T-cell (primary cell): ENCODE measurements around the gene BCAS3. TPM values are rescaled to one million over a fixed set of nuclear protein-coding genes. Genes with fewer than 3 reads are reported as not detected.
"Not testable (repeated sequence)": the region's sequence is repeated elsewhere in the genome, so short reads cannot be mapped to it uniquely, and the experiment has no call there.

Experiments used
- ATAC-seq, 4 experiments: fragments of 200-7000 bp in 3 of 4; fragments of 150-1000 bp in 1 of 4; cut with Tn5 transposase; replicated peaks in 1 of 4; 1 replicate in 3 of 4; 2 replicates in 1 of 4; pipeline ENCODE4 v1.10.0; 2021; ENCODE audit warnings: moderate library complexity in 3 of 4, mild to moderate bottlenecking in 2 of 4, moderate number of reproducible peaks in 1 of 4
- CTCF ChIA-PET, 2 donors: fragments of 300-600 bp; sonication (Branson Sonifier 250); formaldehyde crosslinking; loops; one replicate each; lab custom pipeline; 2022; ENCODE audit warnings: antibody characterized with exemption in 2 of 2; lab: Charles Lee
- POLR2A ChIA-PET, 2 donors: fragments of 300-600 bp; sonication (Branson Sonifier 250); formaldehyde crosslinking; loops; one replicate each; lab custom pipeline; 2022; ENCODE audit warnings: antibody characterized with exemption in 2 of 2; lab: Charles Lee
- DNase-seq, 35 experiments: peaks; one replicate each; pipeline versions ENCODE4 v3.0.0 to v3.0.0-alpha.2; 2013 to 2023
- H3K27ac ChIP-seq: one replicate; pipeline ENCODE4 v1.5.1; 2013; ENCODE audit warnings: low read length
- H3K27me3 ChIP-seq, 2 experiments: replicated peaks in 1 of 2; 1 replicate in 1 of 2; 2 replicates in 1 of 2; pipeline versions ENCODE4 v1.6.1 to v1.7.0; 2013; ENCODE audit warnings: low read length in 1 of 2, mixed read lengths in 1 of 2; ENCODE audit not compliant: control insufficient read depth in 2 of 2, insufficient read depth in 2 of 2; ENCODE audit errors: extremely low read depth in 1 of 2
- H3K36me3 ChIP-seq, 2 donors: 1 replicate in 1 of 2; 2 replicates in 1 of 2; pipeline versions ENCODE4 v1.6.1 to v1.7.0; 2013; ENCODE audit warnings: low read length in 1 of 2; ENCODE audit not compliant: control insufficient read depth in 2 of 2, insufficient read depth in 1 of 2; ENCODE audit errors: extremely low read depth in 1 of 2
- H3K4me1 ChIP-seq, 2 experiments: 1 replicate in 1 of 2; 2 replicates in 1 of 2; pipeline versions ENCODE4 v1.6.1 to v1.7.0; 2013; ENCODE audit warnings: low read length in 2 of 2, mixed read lengths in 1 of 2; ENCODE audit not compliant: insufficient read depth in 2 of 2, control insufficient read depth in 1 of 2; ENCODE audit errors: extremely low read depth in 1 of 2
- H3K4me3 ChIP-seq, 2 donors: 1 replicate in 1 of 2; 2 replicates in 1 of 2; pipeline versions ENCODE4 v1.5.1 to v1.7.0; 2013; ENCODE audit warnings: mild to moderate bottlenecking in 2 of 2, low read length in 1 of 2, moderate library complexity in 1 of 2; ENCODE audit not compliant: control insufficient read depth in 1 of 2; ENCODE audit errors: extremely low read depth in 1 of 2
- H3K9me3 ChIP-seq: 2 replicates; pipeline ENCODE4 v1.7.0; 2013
- H3K27ac Mint-ChIP-seq, 2 donors: one replicate each; pipeline ENCODE4 v1.8.0; 2020 to 2021; ENCODE audit warnings: mild to moderate bottlenecking in 2 of 2, mixed read lengths in 2 of 2
- H3K27me3 Mint-ChIP-seq, 2 donors: one replicate each; pipeline ENCODE4 v1.8.0; 2021 to 2022; ENCODE audit warnings: mixed read lengths in 2 of 2
- H3K36me3 Mint-ChIP-seq: one replicate; pipeline ENCODE4 v1.8.0; 2021; ENCODE audit warnings: mixed read lengths
- H3K4me1 Mint-ChIP-seq, 3 donors: one replicate each; pipeline ENCODE4 v1.8.0; 2020 to 2022; ENCODE audit warnings: mixed read lengths in 3 of 3, mild to moderate bottlenecking in 1 of 3
- H3K4me3 Mint-ChIP-seq, 3 donors: one replicate each; pipeline ENCODE4 v1.8.0; 2020 to 2022; ENCODE audit warnings: mild to moderate bottlenecking in 3 of 3, mixed read lengths in 3 of 3, moderate library complexity in 3 of 3
- H3K9me3 Mint-ChIP-seq, 3 donors: one replicate each; pipeline ENCODE4 v1.8.0; 2020 to 2022; ENCODE audit warnings: mixed read lengths in 3 of 3
- WGBS: methylation state at CpG from one replicate; pipeline ENCODE4 v1.1.5; 2013; ENCODE audit warnings: missing lambda C conversion rate; ENCODE audit not compliant: insufficient coverage; 5-methylcytosine and 5-hydroxymethylcytosine counted together
- total RNA-seq, 35 experiments: library from RNA in 6 of 35; stranded (reverse) in 6 of 35; fragments of 120-200 nt in 1 of 35; gene quantifications; one replicate each; pipeline versions ENCODE4 v1.2.1 to v1.2.4 and lab custom pipeline; 2013 to 2026

The BCAS3 gene
- total RNA-seq, 5 donors from 2014 or later (not counting 1 experiment from before 2014, with no cell fraction given): 33.8 to 57.8 (median 38.1) TPM

DNA sequence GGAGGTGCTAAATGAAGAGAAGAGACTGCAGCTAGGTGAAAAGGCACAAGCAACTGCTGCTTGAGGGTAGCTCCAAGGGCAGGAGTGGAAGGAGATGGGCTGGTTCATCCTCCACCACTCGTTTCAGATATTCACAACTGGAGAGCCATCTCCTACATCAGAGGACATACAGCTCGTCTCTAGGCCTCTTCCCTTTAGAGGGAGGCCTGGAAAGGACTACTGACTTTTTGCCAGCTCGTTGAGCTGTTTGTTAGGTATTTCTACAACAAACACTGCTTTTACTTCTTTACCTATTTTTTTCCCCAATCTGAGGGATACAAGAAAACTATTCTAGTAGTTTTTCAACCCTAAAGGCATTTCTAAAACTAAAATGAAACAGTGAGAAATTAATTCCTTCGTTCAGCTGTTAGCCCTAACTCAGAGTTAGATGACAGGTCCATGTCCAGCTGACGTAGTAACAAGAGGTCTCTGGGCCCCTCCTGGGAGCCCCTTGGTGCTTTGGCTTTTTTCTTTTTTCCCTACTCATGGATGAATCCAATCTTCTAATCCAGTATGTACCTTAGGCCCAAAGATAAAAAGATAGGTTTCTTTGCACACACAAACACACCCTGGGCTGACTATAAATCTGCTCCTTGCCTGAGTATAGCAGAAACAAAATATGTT, 674.2 kb downstream of the BCAS3 start:
- ChIA-PET POLR2A (no interaction called here), CTCF (interaction anchor here in 1 of 2 donors (0.5 kb wide), 1 partner anchor 211 kb away, joined by 3 read pairs; no protein-coding TSS in a partner anchor)
- Histone ChIP-seq H3K4me3 (no peak overlapping the region), H3K4me1 (no peaks in the 10 kb centered on the region), H3K36me3 (no peaks in the 10 kb centered on the region), H3K27ac (no peak overlapping the region), H3K27me3 (no peaks in the 10 kb centered on the region), H3K9me3 (no peaks in the 10 kb centered on the region)
- DNase-seq: no peak
- Mint-ChIP-seq H3K4me3 (no peak overlapping the region), H3K36me3 (no peaks in the 10 kb centered on the region), H3K27me3 (no peaks in the 10 kb centered on the region), H3K9me3 (no peaks in the 10 kb centered on the region), H3K27ac (no peak overlapping the region), H3K4me1 (no peaks in the 10 kb centered on the region)
- WGBS: 89% methylated on average over 3 of the region's 5 CpGs
- no peak for ATAC-seq

DNA sequence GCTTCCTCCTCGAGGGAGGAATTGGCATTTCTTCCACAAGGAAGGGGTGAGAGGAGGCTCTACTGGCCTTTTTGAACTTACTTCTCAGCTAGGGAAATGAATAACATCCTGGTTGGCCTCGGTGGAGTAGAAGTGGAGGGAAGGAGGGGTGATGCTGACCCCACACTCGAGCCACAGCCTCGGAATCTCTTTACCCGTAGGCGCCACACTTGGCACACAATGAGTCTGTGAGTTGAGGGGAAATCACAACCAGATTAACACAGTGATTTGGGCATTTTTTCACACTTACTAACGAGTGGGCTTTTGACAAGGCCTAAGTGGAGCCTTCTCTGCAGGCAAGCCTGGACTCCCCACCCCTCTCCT, 674.7 kb downstream of the BCAS3 start:
- no peaks in the 10 kb centered on the region for H3K36me3 ChIP-seq
- no peak overlapping the region for H3K27ac ChIP-seq
- Mint-ChIP-seq H3K9me3 (no peaks in the 10 kb centered on the region), H3K36me3 (no peaks in the 10 kb centered on the region), H3K4me1 (no peaks in the 10 kb centered on the region), H3K27me3 (no peaks in the 10 kb centered on the region), H3K4me3 (no peak overlapping the region), H3K27ac (no peak overlapping the region)
- no peaks in the 10 kb centered on the region for H3K9me3 ChIP-seq
- H3K4me3 ChIP-seq: no peak overlapping the region
- CTCF ChIA-PET: interaction anchor here in 1 of 2 donors (0.5 kb wide), 1 partner anchor 212 kb away, joined by 3 read pairs; no protein-coding TSS in a partner anchor
- H3K27me3 ChIP-seq: no peaks in the 10 kb centered on the region
- DNase-seq (no peak), ATAC-seq (no peak)
- POLR2A ChIA-PET: no interaction called here
- no peaks in the 10 kb centered on the region for H3K4me1 ChIP-seq
- no CpG with 5 or more reads among the region's 7 CpGs for WGBS

DNA sequence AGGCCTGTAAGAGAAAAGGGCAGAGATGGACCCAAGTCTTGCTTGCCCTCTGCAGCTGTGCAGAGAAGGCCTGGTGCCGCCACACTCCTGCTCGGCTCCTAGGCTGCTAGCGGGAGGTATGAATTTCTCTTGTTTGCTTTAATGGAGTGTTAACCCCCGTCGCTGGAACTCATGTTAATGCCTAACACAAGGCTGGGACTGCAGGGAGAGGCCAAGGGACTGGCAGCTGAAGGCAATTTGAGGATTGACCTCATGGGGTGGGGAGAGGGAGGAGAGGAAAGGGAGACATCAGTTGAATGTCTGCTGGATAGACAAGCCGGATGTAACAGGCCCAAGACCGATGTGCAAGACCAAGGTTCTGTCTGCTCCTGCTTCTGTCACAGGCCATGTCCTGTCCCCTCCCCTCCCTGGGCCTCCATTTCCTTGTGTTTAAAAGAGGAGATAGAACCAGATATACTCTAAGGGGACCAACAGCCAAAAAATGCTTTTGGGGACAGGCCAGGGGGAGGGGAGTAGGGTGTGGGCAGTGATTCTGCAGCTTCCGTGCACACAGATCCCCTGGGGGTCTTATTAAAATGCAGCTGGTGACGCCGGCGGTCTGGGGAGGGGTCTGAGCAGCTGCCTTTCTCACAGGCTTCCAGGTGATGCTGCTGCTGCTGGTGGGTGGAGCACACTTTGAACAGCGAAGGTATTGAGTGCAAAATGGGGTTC, 675.3 kb downstream of the BCAS3 start:
- H3K4me1 Mint-ChIP-seq: no peaks in the 10 kb centered on the region
- Histone ChIP-seq H3K9me3 (no peaks in the 10 kb centered on the region), H3K4me1 (no peaks in the 10 kb centered on the region), H3K36me3 (no peaks in the 10 kb centered on the region), H3K27ac (no peak overlapping the region), H3K27me3 (no peaks in the 10 kb centered on the region), H3K4me3 (no peak overlapping the region)
- 95% methylated on average over 10 of the region's 12 CpGs for WGBS
- ChIA-PET POLR2A (no interaction called here), CTCF (no interaction called here)
- no peaks in the 10 kb centered on the region for H3K36me3 Mint-ChIP-seq
- no peak overlapping the region for H3K4me3 Mint-ChIP-seq
- H3K27me3 Mint-ChIP-seq: no peaks in the 10 kb centered on the region
- DNase-seq: no peak
- ATAC-seq: no peak
- H3K9me3 Mint-ChIP-seq: no peaks in the 10 kb centered on the region
- H3K27ac Mint-ChIP-seq: no peak overlapping the region

DNA sequence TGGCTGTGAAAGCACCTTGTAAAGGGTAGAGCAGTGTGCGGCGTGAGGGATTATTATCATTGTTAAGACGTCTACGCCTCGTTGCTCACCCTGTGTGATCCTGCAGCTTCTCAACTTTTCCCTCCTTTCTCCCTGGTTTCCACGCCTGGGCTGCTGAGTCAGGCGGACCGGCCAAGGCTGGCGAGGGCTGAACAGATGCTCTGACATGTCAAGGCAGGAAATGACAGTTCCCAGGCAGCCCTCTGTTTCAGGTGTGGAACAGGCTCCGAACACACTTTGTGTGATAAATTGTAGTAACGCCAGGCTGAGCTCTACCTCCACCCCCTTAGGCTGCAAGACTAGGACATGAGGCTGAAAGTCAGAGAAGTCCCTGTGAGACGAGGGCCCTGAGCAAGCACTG, 676.0 kb downstream of the BCAS3 start:
- CTCF ChIA-PET: no interaction called here
- H3K9me3 ChIP-seq: no peaks in the 10 kb centered on the region
- H3K4me1 Mint-ChIP-seq: no peaks in the 10 kb centered on the region
- H3K4me3 Mint-ChIP-seq: no peak overlapping the region
- no peaks in the 10 kb centered on the region for H3K9me3 Mint-ChIP-seq
- no peaks in the 10 kb centered on the region for H3K4me1 ChIP-seq
- no peak overlapping the region for H3K4me3 ChIP-seq
- no peaks in the 10 kb centered on the region for H3K36me3 ChIP-seq
- ATAC-seq: no peak
- no peaks in the 10 kb centered on the region for H3K27me3 Mint-ChIP-seq
- H3K27ac Mint-ChIP-seq: no peak overlapping the region
- H3K27me3 ChIP-seq: no peaks in the 10 kb centered on the region
- POLR2A ChIA-PET: no interaction called here
- no peaks in the 10 kb centered on the region for H3K36me3 Mint-ChIP-seq
- no peak overlapping the region for H3K27ac ChIP-seq
- 92% methylated on average over 7 of the region's 12 CpGs for WGBS
- no peak for DNase-seq

DNA sequence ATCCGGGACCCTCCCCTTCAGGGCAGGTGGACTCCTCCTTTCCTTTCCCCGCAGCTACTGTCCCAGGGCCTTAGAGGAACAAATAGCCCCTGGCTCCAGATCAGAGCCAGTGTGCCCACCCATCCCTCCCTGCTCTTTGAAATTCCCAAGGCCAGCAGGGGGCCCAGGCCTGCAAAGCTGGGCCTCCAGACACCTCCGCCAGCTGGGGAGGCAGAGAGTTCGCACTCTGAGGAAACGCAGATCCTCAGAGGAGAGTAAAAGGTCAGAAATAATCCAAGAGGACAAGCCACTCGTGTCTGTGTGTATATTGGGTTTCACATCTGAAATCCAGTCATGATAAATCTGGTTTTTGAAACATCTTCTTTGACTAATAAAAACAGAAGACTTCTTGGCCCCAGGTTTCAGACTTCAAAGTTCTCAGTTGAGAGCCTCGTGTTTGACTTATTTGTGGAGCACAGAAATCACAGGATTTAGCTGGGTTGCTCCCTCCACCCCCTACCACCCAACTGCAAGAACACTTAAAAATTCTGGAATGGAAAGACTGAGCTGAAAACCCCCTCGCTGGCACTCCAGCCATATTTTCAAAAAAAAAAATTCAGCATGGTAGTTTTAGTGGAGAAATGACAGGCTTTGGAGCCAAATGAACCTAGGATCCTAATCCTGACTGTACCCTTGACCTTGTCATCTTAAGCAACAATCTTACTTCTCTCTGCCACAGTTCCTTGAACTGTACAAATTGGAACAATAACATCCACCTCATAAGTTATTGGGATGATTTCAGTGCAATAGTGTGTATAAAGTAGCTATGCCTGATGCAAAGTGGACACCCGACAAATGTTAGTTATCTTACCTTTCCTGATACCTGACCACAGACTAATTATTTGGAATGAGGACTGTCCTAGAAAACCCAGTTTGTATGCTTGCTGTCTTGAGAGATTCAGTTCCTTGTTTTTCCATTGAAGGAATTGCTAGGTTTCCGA, 677.5 kb downstream of the BCAS3 start:
- DNase-seq: no peak
- Mint-ChIP-seq H3K36me3 (no peaks in the 10 kb centered on the region), H3K27me3 (no peaks in the 10 kb centered on the region), H3K4me1 (no peaks in the 10 kb centered on the region), H3K27ac (no peak overlapping the region), H3K4me3 (no peak overlapping the region), H3K9me3 (no peaks in the 10 kb centered on the region)
- H3K27me3 ChIP-seq: no peaks in the 10 kb centered on the region
- POLR2A ChIA-PET: no interaction called here
- H3K27ac ChIP-seq: no peak overlapping the region
- H3K36me3 ChIP-seq: no peaks in the 10 kb centered on the region
- no peaks in the 10 kb centered on the region for H3K9me3 ChIP-seq
- CTCF ChIA-PET: no interaction called here
- H3K4me3 ChIP-seq: no peak overlapping the region
- no peak for ATAC-seq
- WGBS: 93% methylated on average over 6 of the region's 10 CpGs
- H3K4me1 ChIP-seq: no peaks in the 10 kb centered on the region

DNA sequence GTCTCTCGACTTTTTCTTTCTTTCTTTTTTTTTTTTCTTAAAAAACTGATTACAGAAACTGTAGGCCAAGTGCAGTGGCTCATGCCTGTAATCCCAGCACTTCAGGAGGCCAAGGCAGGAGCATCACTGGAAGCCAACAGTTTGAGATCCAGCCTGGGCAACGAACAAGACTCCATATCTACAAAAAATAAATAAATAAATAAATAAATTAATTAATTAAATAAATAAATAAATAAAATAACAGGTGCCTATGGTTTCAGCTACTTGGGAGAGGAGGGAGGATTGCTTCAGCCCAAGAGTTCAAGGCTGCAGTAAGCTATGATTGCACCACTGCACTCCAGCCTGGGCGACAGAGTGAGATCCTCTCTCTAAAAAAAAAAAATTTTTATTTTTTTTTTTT, 679.4 kb downstream of the BCAS3 start:
- H3K4me3 ChIP-seq, H3K9me3 Mint-ChIP-seq, H3K9me3 ChIP-seq, ATAC-seq, DNase-seq, POLR2A ChIA-PET, H3K27ac Mint-ChIP-seq, H3K27me3 Mint-ChIP-seq, H3K4me3 Mint-ChIP-seq, H3K4me1 ChIP-seq, H3K36me3 ChIP-seq, H3K27ac ChIP-seq, H3K4me1 Mint-ChIP-seq, H3K36me3 Mint-ChIP-seq, H3K27me3 ChIP-seq: not testable (repeated sequence)
- CTCF ChIA-PET: interaction anchor here in 1 of 2 donors (1.2 kb wide), 1 partner anchor 385 kb away, joined by 3 read pairs; no protein-coding TSS in a partner anchor
- 60% methylated on average over 1 of the region's 3 CpGs for WGBS
